SK-N-SH treated with all-trans-retinoic acid at 6 μM for 48 hours (cell line): ENCODE data around the gene OSBPL1A.

Experiments used
- ATAC-seq: fragments of 200-7000 bp; cut with Tn5 transposase; 3 replicates; pipeline ENCODE4 v1.9.1; 2020; ENCODE audit warnings: mild to moderate bottlenecking, moderate library complexity
- ARNTL ChIP-seq: fragments of 450-650 bp; formaldehyde crosslinking; IDR thresholded peaks from 2 replicates; pipeline ENCODE4 v1.5.0; 2020; ENCODE audit warnings: low read depth, mild to moderate bottlenecking, moderate library complexity, borderline replicate concordance
- BACH2 ChIP-seq: fragments of 250-450 bp; sonication (Bioruptor Pico); IDR thresholded peaks from 2 replicates; pipeline ENCODE4 v1.9.0; 2021; ENCODE audit warnings: mild to moderate bottlenecking, borderline replicate concordance
- CSDC2 ChIP-seq: fragments of 250-450 bp; sonication (Bioruptor Pico); IDR thresholded peaks from 2 replicates; pipeline ENCODE4 v1.5.0; 2020; ENCODE audit warnings: mild to moderate bottlenecking, moderate library complexity
- ESRRG ChIP-seq: fragments of 250-450 bp; sonication (Bioruptor Pico); IDR thresholded peaks from 2 replicates; pipeline ENCODE4 v1.6.1; 2021; ENCODE audit warnings: mild to moderate bottlenecking
- ISL1 ChIP-seq: fragments of 250-450 bp; sonication (Bioruptor Pico); IDR thresholded peaks from 2 replicates; pipeline ENCODE4 v2.1.2; 2022; ENCODE audit warnings: mild to moderate bottlenecking, moderate library complexity
- OSR1 ChIP-seq: fragments of 250-450 bp; sonication (Bioruptor Pico); IDR thresholded peaks from 2 replicates; pipeline ENCODE4 v1.8.0; 2022; ENCODE audit warnings: moderate library complexity, mild to moderate bottlenecking, inconsistent platforms
- PPARA ChIP-seq: fragments of 250-450 bp; sonication (Bioruptor Pico); IDR thresholded peaks from 2 replicates; pipeline ENCODE4 v1.5.0; 2020; ENCODE audit warnings: mild to moderate bottlenecking, borderline replicate concordance
- RARB ChIP-seq: fragments of 250-450 bp; sonication (Bioruptor Pico); IDR thresholded peaks from 2 replicates; pipeline ENCODE4 v1.8.0; 2021; ENCODE audit warnings: mild to moderate bottlenecking, moderate library complexity
- TCF4 ChIP-seq: fragments of 250-450 bp; sonication (Bioruptor Pico); IDR thresholded peaks from 2 replicates; pipeline ENCODE4 v1.8.0; 2021; ENCODE audit warnings: mild to moderate bottlenecking, moderate library complexity, borderline replicate concordance
- TOX ChIP-seq: fragments of 250-450 bp; sonication (Bioruptor Pico); IDR thresholded peaks from 2 replicates; pipeline ENCODE4 v1.8.0; 2021; ENCODE audit warnings: mild to moderate bottlenecking, moderate library complexity, borderline replicate concordance
- ZC3H10 ChIP-seq: fragments of 250-450 bp; sonication (Bioruptor Pico); IDR thresholded peaks from 2 replicates; pipeline ENCODE4 v1.5.1; 2021; ENCODE audit warnings: mild to moderate bottlenecking, moderate library complexity
- ZFP3 ChIP-seq: fragments of 250-450 bp; sonication (Bioruptor Pico); IDR thresholded peaks from 2 replicates; pipeline ENCODE4 v1.5.0; 2020; ENCODE audit warnings: mild to moderate bottlenecking, moderate library complexity
- ZFP30 ChIP-seq: fragments of 450-650 bp; formaldehyde crosslinking; IDR thresholded peaks from 2 replicates; pipeline ENCODE4 v1.5.0; 2022; ENCODE audit warnings: mild to moderate bottlenecking, moderate library complexity
- ZNF565 ChIP-seq: fragments of 450-650 bp; formaldehyde crosslinking; conservative IDR thresholded peaks from 2 replicates; pipeline ENCODE4 v1.5.0; 2020; ENCODE audit warnings: low read depth, mild to moderate bottlenecking, moderate library complexity
- ZNF70 ChIP-seq: fragments of 450-650 bp; formaldehyde crosslinking; IDR thresholded peaks from 2 replicates; pipeline ENCODE4 v1.5.0; 2020; ENCODE audit warnings: mild to moderate bottlenecking, moderate library complexity
- ZNF8 ChIP-seq: fragments of 450-650 bp; formaldehyde crosslinking; IDR thresholded peaks from 2 replicates; pipeline ENCODE4 v1.5.0; 2020; ENCODE audit warnings: mild to moderate bottlenecking, moderate library complexity
- TF ChIP-seq, protein P1 (sequence below): fragments of 250-450 bp; sonication (Bioruptor Pico); IDR thresholded peaks from 2 replicates; pipeline ENCODE4 v1.8.0; 2020; ENCODE audit warnings: mild to moderate bottlenecking, moderate library complexity, borderline replicate concordance
- TF ChIP-seq, protein P2 (sequence below): fragments of 250-450 bp; sonication (Bioruptor Pico); IDR thresholded peaks from 2 replicates; pipeline ENCODE4 v1.5.1; 2020; ENCODE audit warnings: low read depth, mild to moderate bottlenecking, moderate library complexity
- TF ChIP-seq, protein P3 (sequence below): fragments of 250-450 bp; sonication (Bioruptor Pico); IDR thresholded peaks from 2 replicates; pipeline ENCODE4 v1.5.0; 2020; ENCODE audit warnings: mild to moderate bottlenecking, moderate library complexity
- TF ChIP-seq, protein P4 (sequence below): fragments of 250-450 bp; sonication (Bioruptor Pico); IDR thresholded peaks from 2 replicates; pipeline ENCODE4 v1.8.0; 2021; ENCODE audit warnings: low read depth, mild to moderate bottlenecking, moderate library complexity, borderline replicate concordance
- TF ChIP-seq, protein P5 (sequence below): fragments of 250-450 bp; sonication (Bioruptor Pico); IDR thresholded peaks from 2 replicates; pipeline ENCODE4 v1.5.1; 2021; ENCODE audit warnings: mild to moderate bottlenecking, moderate library complexity

OSBPL1A gene

DNA sequence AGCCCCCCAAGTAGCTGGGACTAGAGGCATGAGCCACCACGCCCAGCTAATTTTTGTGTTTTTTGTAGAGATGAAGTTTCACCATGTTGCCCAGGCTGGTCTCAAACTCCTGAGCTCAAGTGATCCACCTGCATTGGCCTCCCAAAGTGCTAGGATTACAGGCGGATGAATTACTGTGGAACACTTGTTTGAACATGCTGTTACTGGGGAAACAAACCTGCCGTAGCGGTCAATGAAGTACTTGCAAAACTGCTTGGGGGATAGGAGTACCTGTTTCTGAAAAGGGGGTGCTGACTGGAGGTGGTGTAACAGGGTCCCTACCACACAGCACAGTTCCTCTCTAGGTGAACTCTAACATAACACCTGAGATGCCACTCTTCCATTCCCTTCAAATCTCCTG is 22.9 kb upstream of the OSBPL1A start:
- ATAC-seq: no peak
- TF ChIP-seq TCF4 (no peak), ZNF8 (CRISPR knock-in tag) (no peak), CSDC2 (CRISPR knock-in tag) (no peak), ZFP3 (CRISPR knock-in tag) (no peak), ZC3H10 (no peak), RARB (CRISPR knock-in tag) (no peak), ESRRG (CRISPR knock-in tag) (no peak), ARNTL (no peak), PPARA (CRISPR knock-in tag) (no peak), ZFP30 (CRISPR knock-in tag) (no peak), ZNF70 (CRISPR knock-in tag) (no peak), ISL1 (no peak), BACH2 (CRISPR knock-in tag) (no peak), ZNF565 (CRISPR knock-in tag) (no peak), OSR1 (CRISPR knock-in tag) (no peak)
- TF ChIP-seq, protein P1, sequence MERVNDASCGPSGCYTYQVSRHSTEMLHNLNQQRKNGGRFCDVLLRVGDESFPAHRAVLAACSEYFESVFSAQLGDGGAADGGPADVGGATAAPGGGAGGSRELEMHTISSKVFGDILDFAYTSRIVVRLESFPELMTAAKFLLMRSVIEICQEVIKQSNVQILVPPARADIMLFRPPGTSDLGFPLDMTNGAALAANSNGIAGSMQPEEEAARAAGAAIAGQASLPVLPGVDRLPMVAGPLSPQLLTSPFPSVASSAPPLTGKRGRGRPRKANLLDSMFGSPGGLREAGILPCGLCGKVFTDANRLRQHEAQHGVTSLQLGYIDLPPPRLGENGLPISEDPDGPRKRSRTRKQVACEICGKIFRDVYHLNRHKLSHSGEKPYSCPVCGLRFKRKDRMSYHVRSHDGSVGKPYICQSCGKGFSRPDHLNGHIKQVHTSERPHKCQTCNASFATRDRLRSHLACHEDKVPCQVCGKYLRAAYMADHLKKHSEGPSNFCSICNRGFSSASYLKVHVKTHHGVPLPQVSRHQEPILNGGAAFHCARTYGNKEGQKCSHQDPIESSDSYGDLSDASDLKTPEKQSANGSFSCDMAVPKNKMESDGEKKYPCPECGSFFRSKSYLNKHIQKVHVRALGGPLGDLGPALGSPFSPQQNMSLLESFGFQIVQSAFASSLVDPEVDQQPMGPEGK (CRISPR knock-in tag): no peak
- TF ChIP-seq, protein P2, sequence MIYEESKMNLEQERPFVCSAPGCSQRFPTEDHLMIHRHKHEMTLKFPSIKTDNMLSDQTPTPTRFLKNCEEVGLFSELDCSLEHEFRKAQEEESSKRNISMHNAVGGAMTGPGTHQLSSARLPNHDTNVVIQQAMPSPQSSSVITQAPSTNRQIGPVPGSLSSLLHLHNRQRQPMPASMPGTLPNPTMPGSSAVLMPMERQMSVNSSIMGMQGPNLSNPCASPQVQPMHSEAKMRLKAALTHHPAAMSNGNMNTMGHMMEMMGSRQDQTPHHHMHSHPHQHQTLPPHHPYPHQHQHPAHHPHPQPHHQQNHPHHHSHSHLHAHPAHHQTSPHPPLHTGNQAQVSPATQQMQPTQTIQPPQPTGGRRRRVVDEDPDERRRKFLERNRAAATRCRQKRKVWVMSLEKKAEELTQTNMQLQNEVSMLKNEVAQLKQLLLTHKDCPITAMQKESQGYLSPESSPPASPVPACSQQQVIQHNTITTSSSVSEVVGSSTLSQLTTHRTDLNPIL (CRISPR knock-in tag): no peak
- TF ChIP-seq, protein P3, sequence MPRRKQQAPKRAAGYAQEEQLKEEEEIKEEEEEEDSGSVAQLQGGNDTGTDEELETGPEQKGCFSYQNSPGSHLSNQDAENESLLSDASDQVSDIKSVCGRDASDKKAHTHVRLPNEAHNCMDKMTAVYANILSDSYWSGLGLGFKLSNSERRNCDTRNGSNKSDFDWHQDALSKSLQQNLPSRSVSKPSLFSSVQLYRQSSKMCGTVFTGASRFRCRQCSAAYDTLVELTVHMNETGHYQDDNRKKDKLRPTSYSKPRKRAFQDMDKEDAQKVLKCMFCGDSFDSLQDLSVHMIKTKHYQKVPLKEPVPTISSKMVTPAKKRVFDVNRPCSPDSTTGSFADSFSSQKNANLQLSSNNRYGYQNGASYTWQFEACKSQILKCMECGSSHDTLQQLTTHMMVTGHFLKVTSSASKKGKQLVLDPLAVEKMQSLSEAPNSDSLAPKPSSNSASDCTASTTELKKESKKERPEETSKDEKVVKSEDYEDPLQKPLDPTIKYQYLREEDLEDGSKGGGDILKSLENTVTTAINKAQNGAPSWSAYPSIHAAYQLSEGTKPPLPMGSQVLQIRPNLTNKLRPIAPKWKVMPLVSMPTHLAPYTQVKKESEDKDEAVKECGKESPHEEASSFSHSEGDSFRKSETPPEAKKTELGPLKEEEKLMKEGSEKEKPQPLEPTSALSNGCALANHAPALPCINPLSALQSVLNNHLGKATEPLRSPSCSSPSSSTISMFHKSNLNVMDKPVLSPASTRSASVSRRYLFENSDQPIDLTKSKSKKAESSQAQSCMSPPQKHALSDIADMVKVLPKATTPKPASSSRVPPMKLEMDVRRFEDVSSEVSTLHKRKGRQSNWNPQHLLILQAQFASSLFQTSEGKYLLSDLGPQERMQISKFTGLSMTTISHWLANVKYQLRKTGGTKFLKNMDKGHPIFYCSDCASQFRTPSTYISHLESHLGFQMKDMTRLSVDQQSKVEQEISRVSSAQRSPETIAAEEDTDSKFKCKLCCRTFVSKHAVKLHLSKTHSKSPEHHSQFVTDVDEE (CRISPR knock-in tag): no peak
- TF ChIP-seq, protein P4, sequence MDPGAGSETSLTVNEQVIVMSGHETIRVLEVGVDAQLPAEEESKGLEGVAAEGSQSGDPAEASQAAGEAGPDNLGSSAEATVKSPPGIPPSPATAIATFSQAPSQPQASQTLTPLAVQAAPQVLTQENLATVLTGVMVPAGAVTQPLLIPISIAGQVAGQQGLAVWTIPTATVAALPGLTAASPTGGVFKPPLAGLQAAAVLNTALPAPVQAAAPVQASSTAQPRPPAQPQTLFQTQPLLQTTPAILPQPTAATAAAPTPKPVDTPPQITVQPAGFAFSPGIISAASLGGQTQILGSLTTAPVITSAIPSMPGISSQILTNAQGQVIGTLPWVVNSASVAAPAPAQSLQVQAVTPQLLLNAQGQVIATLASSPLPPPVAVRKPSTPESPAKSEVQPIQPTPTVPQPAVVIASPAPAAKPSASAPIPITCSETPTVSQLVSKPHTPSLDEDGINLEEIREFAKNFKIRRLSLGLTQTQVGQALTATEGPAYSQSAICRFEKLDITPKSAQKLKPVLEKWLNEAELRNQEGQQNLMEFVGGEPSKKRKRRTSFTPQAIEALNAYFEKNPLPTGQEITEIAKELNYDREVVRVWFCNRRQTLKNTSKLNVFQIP (CRISPR knock-in tag): no peak
- TF ChIP-seq, protein P5, sequence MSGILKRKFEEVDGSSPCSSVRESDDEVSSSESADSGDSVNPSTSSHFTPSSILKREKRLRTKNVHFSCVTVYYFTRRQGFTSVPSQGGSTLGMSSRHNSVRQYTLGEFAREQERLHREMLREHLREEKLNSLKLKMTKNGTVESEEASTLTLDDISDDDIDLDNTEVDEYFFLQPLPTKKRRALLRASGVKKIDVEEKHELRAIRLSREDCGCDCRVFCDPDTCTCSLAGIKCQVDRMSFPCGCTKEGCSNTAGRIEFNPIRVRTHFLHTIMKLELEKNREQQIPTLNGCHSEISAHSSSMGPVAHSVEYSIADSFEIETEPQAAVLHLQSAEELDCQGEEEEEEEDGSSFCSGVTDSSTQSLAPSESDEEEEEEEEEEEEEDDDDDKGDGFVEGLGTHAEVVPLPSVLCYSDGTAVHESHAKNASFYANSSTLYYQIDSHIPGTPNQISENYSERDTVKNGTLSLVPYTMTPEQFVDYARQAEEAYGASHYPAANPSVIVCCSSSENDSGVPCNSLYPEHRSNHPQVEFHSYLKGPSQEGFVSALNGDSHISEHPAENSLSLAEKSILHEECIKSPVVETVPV: no peak

DNA sequence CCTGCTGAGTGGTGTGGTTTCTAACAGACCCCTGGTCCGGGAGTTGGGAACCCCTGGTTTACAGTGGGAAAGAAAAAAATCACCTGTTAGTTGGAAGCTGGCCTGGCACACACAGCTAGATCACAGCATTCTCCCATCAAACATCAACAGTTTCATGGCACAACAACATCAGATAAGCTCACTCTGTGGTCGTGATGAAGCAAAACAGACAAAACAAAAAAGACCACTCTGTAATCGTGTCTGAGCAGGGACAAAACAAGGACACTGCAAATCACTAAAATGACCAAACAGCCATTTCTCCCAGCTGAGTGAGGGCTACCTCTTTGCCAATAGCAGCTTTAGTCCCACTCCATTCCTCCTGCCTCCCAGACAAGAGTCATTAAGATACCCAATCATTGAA is 19.9 kb upstream of the OSBPL1A start:
- TF ChIP-seq BACH2 (CRISPR knock-in tag) (no peak), ZNF70 (CRISPR knock-in tag) (peak; percentile 50; the same call in 1 of the 2 replicates), ZFP30 (CRISPR knock-in tag) (no peak)
- TF ChIP-seq, all 23 proteins: peak for 1
- ATAC-seq: no peak

DNA sequence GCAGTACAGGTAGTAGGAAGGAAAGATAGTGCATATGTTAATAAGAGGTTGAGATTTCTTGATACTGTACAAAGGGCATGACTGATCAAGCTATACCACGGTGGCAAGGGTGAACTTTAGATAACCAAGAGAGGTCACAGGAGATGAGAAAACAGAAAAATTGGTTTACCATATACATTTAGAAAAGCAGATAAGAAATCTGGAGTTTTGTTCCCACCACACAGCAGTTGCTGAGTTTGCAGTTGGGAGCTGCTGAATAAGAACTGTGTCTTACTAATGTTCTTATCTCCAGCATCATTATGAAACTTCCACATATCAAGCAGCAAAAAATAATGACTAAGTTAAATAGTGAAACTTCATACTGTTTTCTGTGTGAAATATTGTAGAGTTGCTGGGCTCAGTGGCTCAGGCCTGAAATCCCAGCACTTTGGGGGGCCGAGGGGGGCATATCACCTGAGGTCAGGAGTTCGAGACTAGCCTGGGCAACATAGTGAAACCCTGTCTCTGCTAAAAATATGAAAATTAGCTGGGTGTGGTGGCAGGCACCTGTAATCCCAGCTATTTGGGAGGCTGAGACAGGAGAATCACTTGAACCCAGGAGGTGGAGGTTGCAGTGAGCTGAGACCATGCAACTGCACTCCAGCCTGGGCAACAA is 16.9 kb upstream of the OSBPL1A start:
- no peak for ATAC-seq

More for the DNA sequence above, 16.9 kb upstream of the OSBPL1A start:
- TF ChIP-seq, protein P3 (CRISPR knock-in tag): no peak
- no peak for TF ChIP-seq TOX (CRISPR knock-in tag)
- no peak for TF ChIP-seq BACH2 (CRISPR knock-in tag)
- TF ChIP-seq ISL1: no peak
- TF ChIP-seq ESRRG (CRISPR knock-in tag): no peak
- TF ChIP-seq RARB (CRISPR knock-in tag): no peak
